ENCODE measurements around the gene CMIP.

Gene CMIP

GRCh38 chr16:81661082-81661481 lies 216.5 kb downstream of the CMIP start:
- DNase-seq (ENCODE audit: low spot score): no peak

- no peak for DNase-seq (ENCODE audit: low spot score)
These were observed 219.5 kb downstream of the CMIP start for GRCh38 chr16:81664153-81664552.

GRCh38 chr16:81665588-81665987 lies 221.0 kb downstream of the CMIP start:
- no peak for DNase-seq (ENCODE audit: low spot score)

- no peak for DNase-seq (ENCODE audit: low spot score)
These were observed 221.5 kb downstream of the CMIP start for GRCh38 chr16:81666113-81666512.

- no peak for DNase-seq (ENCODE audit: low spot score)
These were observed 223.9 kb downstream of the CMIP start for GRCh38 chr16:81668243-81669097.

- no peak for DNase-seq (ENCODE audit: low spot score)
These were observed 225.1 kb downstream of the CMIP start for GRCh38 chr16:81669473-81670350.

- DNase-seq (ENCODE audit: low spot score): no peak
These were observed 227.4 kb downstream of the CMIP start for GRCh38 chr16:81671738-81672597.

- no peak for DNase-seq (ENCODE audit: low spot score)
These were observed 228.8 kb downstream of the CMIP start for GRCh38 chr16:81673432-81673831.

- DNase-seq (ENCODE audit: low spot score): no peak
These were observed 231.1 kb downstream of the CMIP start for GRCh38 chr16:81675662-81676061.

GRCh38 chr16:81676066-81676882 lies 231.7 kb downstream of the CMIP start:
- DNase-seq (ENCODE audit: low spot score): no peak

GRCh38 chr16:81676883-81677737 lies 232.5 kb downstream of the CMIP start:
- no peak for DNase-seq (ENCODE audit: low spot score)

- DNase-seq (ENCODE audit: low spot score): no peak
These were observed 233.9 kb downstream of the CMIP start for GRCh38 chr16:81678326-81679095.

- no peak for DNase-seq (ENCODE audit: low spot score)
These were observed 235.3 kb downstream of the CMIP start for GRCh38 chr16:81679721-81680430.

GRCh38 chr16:81680444-81681275 lies 236.1 kb downstream of the CMIP start:
- no peak for DNase-seq (ENCODE audit: low spot score)

GRCh38 chr16:81681311-81681710 lies 236.7 kb downstream of the CMIP start:
- no peak for DNase-seq (ENCODE audit: low spot score)

GRCh38 chr16:81684242-81684837 lies 239.7 kb downstream of the CMIP start:
- no peak for DNase-seq (ENCODE audit: low spot score)

GRCh38 chr16:81684901-81685300 lies 240.3 kb downstream of the CMIP start:
- no peak for DNase-seq (ENCODE audit: low spot score)

All from kidney capillary endothelial cell (primary cell).